Left cardiac atrium (tissue), 4 donors: Measurements from ENCODE around the gene ACOXL. TPM values are rescaled to one million over a fixed set of nuclear protein-coding genes. Genes with fewer than 3 reads are reported as not detected.

Experiments used
- ATAC-seq, 2 donors: fragments of 200-7000 bp; cut with Tn5 transposase; one replicate each; pipeline ENCODE4 v1.9.1; 2020; ENCODE audit warnings: mild to moderate bottlenecking in 2 of 2, moderate library complexity in 2 of 2
- DNase-seq: peaks from one replicate; pipeline ENCODE4 v3.0.0-alpha.2; 2020
- intact Hi-C, 2 donors: fragments of 100-400 bp; cut with DNase I; formaldehyde crosslinking; loops; one replicate each; pipeline versions ENCODE4 v1.14.1 to v1.15.1; 2022 to 2023
- total RNA-seq, 2 donors: library from RNA; stranded (reverse); fragmentation: NEBNext Ultra II Directional; extraction: Animal tissue kit (Norgen Biotek cat#: 25700); gene quantifications; one replicate each; pipeline ENCODE4 v1.2.1, GENCODE V29; 2021
- donor health status: DM: no; HTN: yes; CAD: no.
- donor health status: DM: no; HTN: yes; CAD: no; lungs with severe emphysema.
- donor health status: DM: yes; HTN: yes; CAD: no.
- donor health status: Dilated cardiomyopathy.

Gene ACOXL
- total RNA-seq, 2 donors from 2014 or later, result 0.12 TPM; not detected in 1

DNA sequence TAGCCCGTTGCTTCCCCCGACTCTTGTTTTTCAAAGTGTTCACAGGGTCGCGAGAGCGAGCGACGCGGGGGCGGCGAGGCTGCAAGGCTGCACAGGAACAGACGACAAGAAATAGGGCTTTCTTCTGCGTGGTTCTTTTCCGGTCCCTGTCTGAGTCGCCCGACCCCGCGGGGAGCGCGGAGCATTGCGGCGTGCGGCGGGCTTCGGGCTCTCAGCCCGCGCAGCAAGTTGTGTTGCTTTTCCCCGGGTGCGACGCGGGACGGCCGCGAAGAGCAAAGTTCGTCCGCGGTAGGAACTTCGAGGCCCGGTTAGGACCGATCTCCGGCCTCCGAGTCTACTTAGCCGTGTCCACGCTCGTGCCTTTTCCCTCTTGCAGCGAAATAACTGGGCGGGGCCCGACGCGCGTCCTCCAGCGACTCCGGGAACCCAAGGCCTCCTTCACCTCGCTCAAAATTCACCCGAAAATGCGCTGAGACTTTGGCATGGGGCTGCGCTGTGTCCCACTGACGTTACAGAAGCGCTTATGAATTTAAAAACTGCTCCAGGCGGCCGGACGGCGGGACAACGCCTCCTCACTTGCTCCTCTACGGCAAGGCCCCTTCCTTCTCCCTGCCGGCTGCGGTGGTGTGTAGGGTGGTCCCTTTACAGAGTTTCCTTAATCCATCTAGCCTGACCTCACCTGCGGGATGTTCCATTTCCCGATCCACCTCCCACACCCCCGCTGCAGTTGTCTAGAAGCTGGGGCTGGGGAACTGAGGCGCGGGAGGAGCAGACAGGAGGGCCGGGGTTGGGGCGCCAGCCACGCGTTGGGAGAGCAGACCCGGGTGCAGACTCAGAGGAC lies 386.8 kb downstream of the ACOXL start:
- intact Hi-C loops, result loop anchor here in 1 of 2 donors (5.0 kb wide), 1 partner anchor 307 kb away; no protein-coding TSS in a partner anchor
- peak; percentile 29 for DNase-seq
- no peak for ATAC-seq

DNA sequence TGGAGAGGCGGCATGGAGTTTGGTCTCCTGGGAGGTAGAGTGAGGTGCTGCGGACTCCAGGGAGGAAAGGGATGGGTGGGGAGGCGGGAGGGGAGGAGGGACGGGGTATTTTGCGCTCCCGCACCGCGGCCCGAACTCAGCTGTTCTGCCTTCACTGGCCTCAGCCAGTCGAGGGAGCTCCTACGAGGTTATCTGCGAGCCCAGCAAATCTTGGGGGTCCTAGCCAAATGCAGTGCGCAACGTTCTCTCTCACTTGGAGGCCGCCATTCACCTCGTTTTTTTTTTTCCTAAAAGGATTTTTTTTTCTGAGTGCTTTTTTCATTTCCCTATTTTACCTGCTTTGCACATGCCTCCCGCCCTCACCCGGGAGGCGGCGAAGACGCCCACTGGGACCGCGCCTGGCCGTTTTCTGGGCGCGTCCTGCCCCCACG lies 387.5 kb downstream of the ACOXL start:
- intact Hi-C loops, result loop anchor here in 1 of 2 donors (5.0 kb wide), 1 partner anchor 308 kb away; no protein-coding TSS in a partner anchor
- DNase-seq, result no peak
- ATAC-seq, result no peak

GRCh38 chr2:111120253-111121027 lies 388.1 kb downstream of the ACOXL start, which contains the start of gene BCL2L11:
TSS of gene BCL2L11 (plus strand) at chr2:111120914. CDS start at chr2:111123746, 2,832 bp downstream.
- DNase-seq, result peak; percentile 92
- intact Hi-C loops, result no loop called here

GRCh38 chr2:111121028-111121827 lies 388.9 kb downstream of the ACOXL start:
- DNase-seq, result peak; percentile 48
- intact Hi-C loops, result no loop called here
- ATAC-seq, result peak; percentile 14 to 17

More at GRCh38 chr2:111120253-111121027, 388.1 kb downstream of the ACOXL start, which contains the start of gene BCL2L11:
- ATAC-seq, result peak; percentile 84 to 87

GRCh38 chr2:111121828-111122630 lies 389.7 kb downstream of the ACOXL start:
- intact Hi-C loops, result no loop called here
- ATAC-seq (peak; percentile 75 to 78), DNase-seq (peak; percentile 90)

GRCh38 chr2:111122631-111123421 lies 390.5 kb downstream of the ACOXL start:
- peak; percentile 50 to 55 for ATAC-seq
- DNase-seq, result peak; percentile 90
- intact Hi-C loops, result no loop called here

- ATAC-seq (no peak), DNase-seq (no peak)
- intact Hi-C loops, result no loop called here
These were observed 391.4 kb downstream of the ACOXL start for GRCh38 chr2:111123751-111124150.

GRCh38 chr2:111126581-111126980 lies 394.2 kb downstream of the ACOXL start:
- no peak for ATAC-seq
- DNase-seq, result no peak
- intact Hi-C loops, result no loop called here

- intact Hi-C loops, result no loop called here
- DNase-seq, result no peak
- ATAC-seq, result no peak
These were observed 395.0 kb downstream of the ACOXL start for GRCh38 chr2:111127351-111127750.

- DNase-seq (no peak), ATAC-seq (no peak)
- intact Hi-C loops, result no loop called here
These were observed 395.7 kb downstream of the ACOXL start for GRCh38 chr2:111128096-111128495.

GRCh38 chr2:111133603-111134002 lies 401.2 kb downstream of the ACOXL start:
- DNase-seq, result no peak
- intact Hi-C loops, result no loop called here

GRCh38 chr2:111134055-111134454 lies 401.7 kb downstream of the ACOXL start:
- no peak for ATAC-seq
- intact Hi-C loops, result no loop called here
- no peak for DNase-seq

More at GRCh38 chr2:111133603-111134002, 401.2 kb downstream of the ACOXL start:
- ATAC-seq, result no peak

GRCh38 chr2:111135237-111135909 lies 403.0 kb downstream of the ACOXL start:
- intact Hi-C loops, result no loop called here
- DNase-seq (no peak), ATAC-seq (no peak)

GRCh38 chr2:111135910-111136297 lies 403.5 kb downstream of the ACOXL start:
- DNase-seq, result peak; percentile 45
- peak; percentile 84 to 90 for ATAC-seq
- intact Hi-C loops, result no loop called here

GRCh38 chr2:111138839-111139238 lies 406.5 kb downstream of the ACOXL start:
- intact Hi-C loops, result no loop called here
- no peak for DNase-seq
- ATAC-seq, result no peak

DNA sequence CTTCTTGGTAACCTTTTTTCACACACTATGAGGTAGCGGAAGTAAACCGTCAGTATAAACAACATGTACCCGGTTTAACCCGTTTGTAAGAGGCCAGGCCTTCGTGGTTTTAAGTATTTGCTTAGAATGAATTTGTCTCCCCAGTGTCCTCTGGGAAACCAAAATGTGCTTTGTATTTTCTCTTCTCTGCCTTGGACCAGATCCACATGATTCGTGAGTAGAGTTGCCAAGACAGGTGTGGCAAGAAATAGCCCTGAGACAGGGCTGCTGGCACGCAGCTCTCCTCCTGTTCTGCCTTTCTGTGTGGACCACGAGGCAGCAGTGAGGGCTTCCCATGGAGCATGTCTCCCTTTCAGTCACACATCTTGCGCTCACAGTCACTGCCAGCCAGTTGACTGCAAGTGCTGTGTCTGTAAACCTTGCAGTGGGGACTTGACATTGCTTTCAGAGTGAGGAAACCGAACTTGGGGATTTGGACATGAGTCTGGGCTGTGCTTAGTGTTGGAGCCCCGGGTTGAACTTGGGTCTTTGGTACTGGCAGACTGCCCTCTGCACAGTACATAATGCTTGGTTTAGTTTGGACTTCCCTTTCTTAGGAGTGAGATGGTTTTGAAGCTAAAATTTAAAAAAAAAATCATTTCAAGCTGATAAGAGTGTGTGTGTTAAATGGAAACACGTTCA lies 407.4 kb downstream of the ACOXL start:
- ATAC-seq, result peak in 1 of 2 donors; percentile 10
- no peak for DNase-seq
- intact Hi-C loops, result no loop called here
